T-helper 2 cell treated with Interferon-gamma antibody and Interleukin-4, amounts not matched to agents 5 μg/mL and 100 μg/mL, for 36 hours (primary cell): ENCODE data around the gene RNF225.

Experiments
- DNase-seq: peaks from one replicate; pipeline ENCODE4 v3.0.0; 2021; ENCODE audit warnings: low spot score
- H3K27ac Mint-ChIP-seq: one replicate; pipeline ENCODE4 v1.8.0; 2021; ENCODE audit warnings: mild to moderate bottlenecking, mixed read lengths
- H3K27me3 Mint-ChIP-seq: one replicate; pipeline ENCODE4 v1.8.0; 2021; ENCODE audit warnings: low read depth, mixed read lengths
- H3K36me3 Mint-ChIP-seq: one replicate; pipeline ENCODE4 v1.8.0; 2021; ENCODE audit warnings: low read depth, mixed read lengths
- H3K4me1 Mint-ChIP-seq: one replicate; pipeline ENCODE4 v1.8.0; 2021; ENCODE audit warnings: low read depth, mixed read lengths
- H3K4me3 Mint-ChIP-seq: one replicate; pipeline ENCODE4 v1.8.0; 2022; ENCODE audit warnings: mild to moderate bottlenecking, moderate library complexity, mixed read lengths
- H3K9me3 Mint-ChIP-seq: one replicate; pipeline ENCODE4 v1.8.0; 2021; ENCODE audit warnings: mixed read lengths

Gene RNF225

GRCh38 chr19:58392945-58393724, 2.3 kb upstream of the RNF225 start:
- Mint-ChIP-seq H3K9me3 (no peaks in the 10 kb centered on the region), H3K36me3 (peaks cover 54% of the 10 kb centered on the region), H3K27ac (no peak overlapping the region), H3K4me3 (no peak overlapping the region), H3K27me3 (no peaks in the 10 kb centered on the region), H3K4me1 (peaks cover 14% of the 10 kb centered on the region)
- no peak for DNase-seq

- peaks cover 12% of the 10 kb centered on the region for H3K4me1 Mint-ChIP-seq
Measured at GRCh38 chr19:58393725-58394033, 1.8 kb upstream of the RNF225 start.

GRCh38 chr19:58394821-58395219, 636 bp upstream of the RNF225 start:
- Mint-ChIP-seq H3K4me3 (no peak overlapping the region), H3K27me3 (no peaks in the 10 kb centered on the region), H3K9me3 (no peaks in the 10 kb centered on the region), H3K27ac (no peak overlapping the region), H3K36me3 (peaks cover 43% of the 10 kb centered on the region), H3K4me1 (peaks cover 5% of the 10 kb centered on the region)
- no peak for DNase-seq

More at GRCh38 chr19:58393725-58394033, 1.8 kb upstream of the RNF225 start:
- Mint-ChIP-seq H3K9me3 (no peaks in the 10 kb centered on the region), H3K27me3 (no peaks in the 10 kb centered on the region), H3K4me3 (no peak overlapping the region), H3K36me3 (peaks cover 50% of the 10 kb centered on the region), H3K27ac (no peak overlapping the region)
- DNase-seq: no peak

GRCh38 chr19:58395979-58396627, 647 bp downstream of the RNF225 start:
- H3K4me3 Mint-ChIP-seq: no peak overlapping the region
- no peak for DNase-seq
- peaks cover 10% of the 10 kb centered on the region for H3K4me1 Mint-ChIP-seq
- no peaks in the 10 kb centered on the region for H3K27me3 Mint-ChIP-seq
- no peaks in the 10 kb centered on the region for H3K9me3 Mint-ChIP-seq
- no peak overlapping the region for H3K27ac Mint-ChIP-seq
- peaks cover 34% of the 10 kb centered on the region for H3K36me3 Mint-ChIP-seq

- Mint-ChIP-seq H3K4me1 (peaks cover 12% of the 10 kb centered on the region), H3K4me3 (no peak overlapping the region), H3K9me3 (no peaks in the 10 kb centered on the region), H3K27me3 (no peaks in the 10 kb centered on the region), H3K27ac (no peak overlapping the region), H3K36me3 (peaks cover 30% of the 10 kb centered on the region)
- no peak for DNase-seq
Measured at GRCh38 chr19:58396691-58397532, 1.5 kb downstream of the RNF225 start.

GRCh38 chr19:58397533-58398037, 2.1 kb downstream of the RNF225 start:
- Mint-ChIP-seq H3K27ac (no peak overlapping the region), H3K4me3 (no peak overlapping the region), H3K36me3 (peaks cover 27% of the 10 kb centered on the region), H3K27me3 (no peaks in the 10 kb centered on the region), H3K4me1 (peaks cover 15% of the 10 kb centered on the region), H3K9me3 (no peaks in the 10 kb centered on the region)
- no peak for DNase-seq

GRCh38 chr19:58398087-58398486, 2.6 kb downstream of the RNF225 start:
- Mint-ChIP-seq H3K4me1 (peaks cover 15% of the 10 kb centered on the region), H3K36me3 (peaks cover 22% of the 10 kb centered on the region), H3K4me3 (no peak overlapping the region), H3K27ac (no peak overlapping the region), H3K9me3 (no peaks in the 10 kb centered on the region), H3K27me3 (no peaks in the 10 kb centered on the region)
- DNase-seq: no peak

GRCh38 chr19:58398545-58398944, 3.1 kb downstream of the RNF225 start:
- H3K4me3 Mint-ChIP-seq: no peak overlapping the region
- H3K4me1 Mint-ChIP-seq: peaks cover 15% of the 10 kb centered on the region
- no peaks in the 10 kb centered on the region for H3K9me3 Mint-ChIP-seq
- peaks cover 17% of the 10 kb centered on the region for H3K36me3 Mint-ChIP-seq
- DNase-seq: no peak
- H3K27ac Mint-ChIP-seq: no peak overlapping the region
- H3K27me3 Mint-ChIP-seq: no peaks in the 10 kb centered on the region

GRCh38 chr19:58399903-58400302, 4.4 kb downstream of the RNF225 start:
- peak overlapping the region; percentile 35 for H3K4me3 Mint-ChIP-seq

GRCh38 chr19:58400316-58400915, 5.0 kb downstream of the RNF225 start:
- H3K36me3 Mint-ChIP-seq: peaks cover 3% of the 10 kb centered on the region

More at GRCh38 chr19:58399903-58400302, 4.4 kb downstream of the RNF225 start:
- Mint-ChIP-seq H3K27ac (no peak overlapping the region), H3K4me1 (peaks cover 15% of the 10 kb centered on the region), H3K9me3 (no peaks in the 10 kb centered on the region), H3K36me3 (peaks cover 3% of the 10 kb centered on the region), H3K27me3 (no peaks in the 10 kb centered on the region)
- DNase-seq: no peak

GRCh38 chr19:58400916-58401839, 5.7 kb downstream of the RNF225 start:
- Mint-ChIP-seq H3K27ac (peak overlapping the region; percentile 92), H3K9me3 (no peaks in the 10 kb centered on the region), H3K27me3 (no peaks in the 10 kb centered on the region)

More at GRCh38 chr19:58400316-58400915, 5.0 kb downstream of the RNF225 start:
- Mint-ChIP-seq H3K9me3 (no peaks in the 10 kb centered on the region), H3K4me3 (peak overlapping the region; percentile 88), H3K27me3 (no peaks in the 10 kb centered on the region), H3K4me1 (peaks cover 15% of the 10 kb centered on the region), H3K27ac (peak overlapping the region; percentile 92)
- DNase-seq: no peak

GRCh38 chr19:58401840-58402421, 6.5 kb downstream of the RNF225 start:
- DNase-seq: no peak
- peaks cover 16% of the 10 kb centered on the region for H3K4me1 Mint-ChIP-seq
- H3K27me3 Mint-ChIP-seq: no peaks in the 10 kb centered on the region
- peak overlapping the region; percentile 88 for H3K4me3 Mint-ChIP-seq
- H3K36me3 Mint-ChIP-seq: no peaks in the 10 kb centered on the region
- no peaks in the 10 kb centered on the region for H3K9me3 Mint-ChIP-seq
- no peak overlapping the region for H3K27ac Mint-ChIP-seq

More at GRCh38 chr19:58400916-58401839, 5.7 kb downstream of the RNF225 start:
- peak overlapping the region; percentile 88 for H3K4me3 Mint-ChIP-seq
- peaks cover 13% of the 10 kb centered on the region for H3K4me1 Mint-ChIP-seq
- DNase-seq: peak; percentile 99
- no peaks in the 10 kb centered on the region for H3K36me3 Mint-ChIP-seq
